Activated CD4-positive, alpha-beta T cell treated with anti-CD3 and anti-CD28 coated beads for 1 hour (primary cell): ENCODE measurements around the gene NUMBL.
A peak's percentile ranks its signal among the peaks of the same experiment; 100 is the strongest.

Experiments used
- DNase-seq: peaks from one replicate; pipeline ENCODE4 v3.0.0-alpha.2; 2020

NUMBL gene

DNA sequence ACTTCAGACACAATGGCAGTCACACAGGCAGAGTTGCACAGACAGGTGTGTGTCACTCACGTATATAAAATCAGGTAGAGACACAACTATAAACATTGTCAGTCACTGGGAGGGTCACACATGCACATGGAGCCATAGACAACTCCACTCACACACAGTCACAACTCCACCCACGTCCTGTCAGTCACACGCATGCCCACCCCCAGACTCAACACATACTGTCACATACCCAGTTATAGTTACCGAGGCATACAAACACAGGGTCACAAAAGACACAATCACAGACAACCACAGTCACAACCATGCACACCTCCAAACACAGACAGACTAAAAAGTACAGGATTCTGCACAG lies 1.5 kb downstream of the NUMBL start:
- DNase-seq: no peak

GRCh38 chr19:40688309-40688708 lies 2.1 kb downstream of the NUMBL start:
- DNase-seq: no peak

- DNase-seq: no peak
Observed at GRCh38 chr19:40687525-40688016, 2.9 kb downstream of the NUMBL start.

DNA sequence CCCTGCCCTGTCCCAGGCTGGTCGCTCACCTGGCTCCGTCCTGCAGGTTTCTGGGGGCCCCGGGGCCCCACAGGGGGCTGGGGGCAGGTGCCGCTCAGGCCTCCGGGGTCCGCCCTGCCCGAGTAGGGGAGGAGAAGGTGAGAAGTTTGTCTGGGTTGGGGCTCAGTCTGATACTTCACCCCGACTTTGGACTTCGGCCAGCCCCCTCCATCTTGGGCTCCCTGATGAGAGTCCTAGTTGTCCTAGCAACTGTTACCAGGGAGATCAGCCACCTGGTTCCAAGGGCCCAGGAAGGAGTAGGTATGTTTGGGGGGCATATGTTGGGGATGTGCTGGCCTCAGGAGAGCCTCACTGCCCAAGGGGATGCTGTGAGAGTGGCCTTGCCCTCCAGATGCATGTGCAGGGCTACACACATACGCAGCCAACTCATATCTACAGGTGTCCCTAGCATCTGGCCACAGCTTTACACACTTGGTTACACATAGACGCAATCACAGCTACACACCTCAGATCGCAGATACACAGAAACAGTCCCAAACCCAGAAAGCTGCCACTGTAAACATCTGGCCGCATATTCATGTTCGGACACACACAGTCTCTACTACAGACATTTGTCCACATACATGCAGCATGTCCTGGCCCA lies 3.4 kb downstream of the NUMBL start:
- no peak for DNase-seq

DNA sequence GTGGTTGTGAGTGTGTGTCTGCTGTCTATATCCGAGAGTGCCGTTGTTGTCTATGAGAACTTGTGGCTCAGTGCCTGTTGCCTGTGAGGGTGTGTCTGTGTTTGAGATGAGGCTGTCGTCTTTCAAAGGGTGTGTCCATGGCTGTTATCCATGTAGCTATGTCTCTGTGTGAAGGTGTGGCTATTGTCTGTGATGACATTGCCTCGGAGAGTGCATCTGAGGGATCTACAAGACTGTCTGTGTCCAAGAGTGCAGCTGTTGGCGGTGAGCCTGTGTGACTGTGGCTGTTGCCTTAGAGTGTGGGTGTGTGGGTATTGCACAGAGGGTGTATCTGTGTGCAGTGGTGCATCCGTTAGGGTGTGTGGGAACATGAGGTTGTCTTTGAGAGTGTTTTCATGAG lies 4.9 kb downstream of the NUMBL start:
- DNase-seq: no peak

GRCh38 chr19:40685016-40685526 lies 5.4 kb downstream of the NUMBL start:
- DNase-seq: no peak

- DNase-seq: no peak
Observed at GRCh38 chr19:40684280-40684679, 6.2 kb downstream of the NUMBL start.

DNA sequence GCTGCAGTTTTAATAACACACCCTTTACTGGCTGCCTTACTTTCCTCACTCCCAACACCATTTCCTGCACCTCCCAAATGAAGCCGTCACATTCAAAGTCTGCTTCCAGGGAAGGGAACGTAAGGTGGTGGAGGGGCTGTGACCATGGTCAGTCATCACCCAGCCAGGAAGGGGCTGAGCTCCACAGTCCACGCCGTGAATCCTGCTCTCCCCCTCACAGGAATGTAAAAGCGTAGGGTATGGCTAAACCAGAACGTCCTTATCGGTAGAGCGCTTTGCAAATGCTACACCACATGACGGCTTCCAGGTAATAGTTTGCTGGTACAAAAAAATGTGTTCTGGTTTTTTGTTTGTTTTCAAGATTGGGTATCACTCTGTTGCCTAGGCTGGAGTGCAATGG lies 7.0 kb downstream of the NUMBL start:
- no peak for DNase-seq

- no peak for DNase-seq
Observed at GRCh38 chr19:40682431-40682964, 8.0 kb downstream of the NUMBL start.

GRCh38 chr19:40681039-40681438 lies 9.4 kb downstream of the NUMBL start:
- no peak for DNase-seq

GRCh38 chr19:40677156-40677555 lies 13.3 kb downstream of the NUMBL start:
- no peak for DNase-seq

- DNase-seq: no peak
Observed at GRCh38 chr19:40674291-40674690, 16.2 kb downstream of the NUMBL start.

DNA sequence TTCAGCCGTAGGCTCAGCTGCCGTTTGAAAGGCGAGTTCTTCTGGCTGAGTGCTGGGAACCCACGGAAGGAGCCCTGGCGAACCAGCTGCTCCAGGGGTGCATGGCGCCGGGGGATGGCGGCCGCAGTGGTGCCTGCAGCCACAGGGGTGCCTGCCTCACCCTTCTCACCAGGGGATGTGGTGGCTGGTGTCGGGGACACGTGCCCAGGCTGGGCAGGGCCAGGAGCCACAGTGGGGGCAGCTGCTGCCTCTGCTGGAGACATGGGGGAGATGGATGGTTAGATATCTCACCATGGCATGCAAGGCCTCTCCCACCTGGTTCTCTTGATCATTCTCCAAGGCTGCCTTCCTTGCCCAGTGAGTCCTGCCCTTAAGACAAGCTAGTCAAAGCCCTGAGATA lies 17.1 kb downstream of the NUMBL start:
- no peak for DNase-seq

GRCh38 chr19:40672573-40673299 lies 17.7 kb downstream of the NUMBL start:
- DNase-seq: no peak

GRCh38 chr19:40672038-40672437 lies 18.4 kb downstream of the NUMBL start:
- no peak for DNase-seq

DNA sequence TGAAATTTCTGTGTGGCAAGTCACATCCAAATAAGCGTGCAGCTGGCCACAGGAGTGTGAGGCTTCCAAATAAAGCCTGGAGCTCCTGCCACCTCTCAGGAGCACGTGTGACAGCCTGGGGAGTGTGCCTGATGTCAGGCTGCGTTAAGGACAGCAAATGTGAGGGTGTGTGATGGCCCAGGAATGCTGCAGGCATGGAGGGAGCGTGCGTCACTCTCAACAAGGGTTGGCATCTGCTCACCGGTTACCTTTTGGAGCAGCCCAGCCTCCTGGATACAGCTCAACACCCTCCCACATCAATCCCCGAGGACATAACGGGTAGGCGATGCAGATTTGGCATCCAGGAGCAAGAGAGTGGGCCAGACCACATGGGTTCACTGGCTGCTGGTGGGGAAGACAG lies 19.0 kb downstream of the NUMBL start:
- DNase-seq: no peak

DNA sequence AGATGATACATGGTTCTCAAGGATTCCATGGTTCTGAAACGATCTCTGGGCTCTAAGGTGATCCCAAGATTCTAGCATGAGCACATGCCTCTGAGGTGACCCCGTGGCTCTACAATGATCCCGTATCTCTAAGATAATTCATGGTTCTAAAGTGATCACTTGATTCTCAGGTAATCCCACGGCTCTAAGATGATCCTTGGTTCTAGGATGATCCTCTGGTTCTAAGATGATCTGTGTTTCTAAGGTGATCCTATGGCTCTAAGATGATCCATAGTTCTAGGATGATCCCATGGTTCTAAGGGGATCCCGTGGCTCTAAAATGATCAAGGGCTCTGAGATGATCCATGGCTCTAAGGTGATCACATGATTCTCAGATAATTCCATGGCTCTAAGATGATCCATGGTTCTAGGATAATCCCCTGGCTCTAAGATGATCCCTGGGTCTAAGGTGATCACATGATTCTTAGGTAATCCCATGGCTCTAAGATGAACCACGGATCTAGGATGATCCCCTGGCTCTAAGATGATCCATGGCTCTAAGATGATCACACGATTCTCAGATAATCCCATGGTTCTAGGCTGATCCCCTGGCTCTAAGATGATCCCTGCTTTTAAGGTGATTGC lies 21.3 kb downstream of the NUMBL start:
- DNase-seq: no peak

DNA sequence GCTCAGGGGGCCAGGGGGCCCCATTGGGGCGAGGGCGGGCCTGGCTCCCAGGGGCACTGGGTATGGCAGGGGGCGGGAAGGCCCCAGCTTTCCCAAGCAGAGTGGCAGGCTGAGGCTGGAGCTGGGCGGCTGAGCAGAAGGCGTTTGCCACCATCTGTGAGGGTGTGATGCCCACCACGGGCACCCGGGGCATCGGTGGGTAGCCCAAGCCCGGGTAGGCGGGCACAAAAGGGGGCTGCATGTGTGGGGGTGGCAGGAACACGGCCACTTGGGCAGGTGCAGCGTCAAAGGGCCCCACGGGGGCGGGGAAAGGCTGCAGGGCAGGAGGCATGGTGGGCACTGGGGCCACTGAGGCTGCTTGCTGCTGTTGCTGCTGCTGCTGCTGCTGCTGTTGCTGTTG lies 22.8 kb downstream of the NUMBL start:
- DNase-seq: no peak

DNA sequence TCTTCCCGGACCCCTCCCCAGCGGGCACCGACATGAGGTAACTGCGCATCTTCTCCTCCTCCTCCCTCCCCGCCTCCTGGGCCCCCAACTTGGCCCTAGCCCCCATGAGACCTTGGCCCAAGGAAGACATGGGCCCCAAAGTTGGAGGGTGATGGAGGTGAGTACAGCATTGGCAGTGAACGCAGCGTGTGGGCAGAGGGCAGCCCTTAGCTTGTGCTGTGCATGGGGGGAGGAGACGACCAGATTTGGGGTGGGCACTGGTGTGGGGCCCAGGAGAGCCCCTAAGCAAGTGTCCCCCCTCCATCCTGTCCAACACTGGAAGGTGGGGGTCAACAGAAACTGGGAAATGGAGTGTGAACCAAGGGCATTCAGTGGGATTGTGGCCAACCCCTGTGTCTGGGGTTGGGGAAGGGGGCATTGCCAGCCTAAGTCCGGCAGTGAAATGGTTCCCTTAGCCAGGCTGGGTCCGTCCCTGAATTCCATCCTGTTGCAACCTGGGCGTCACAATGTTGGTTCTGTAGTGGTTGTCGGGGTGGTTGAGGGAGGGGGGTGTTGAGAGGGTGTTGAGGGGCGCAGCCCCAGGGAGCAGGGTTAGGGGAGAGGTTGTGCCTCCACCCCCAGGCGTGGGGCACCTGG lies 23.5 kb downstream of the NUMBL start:
- DNase-seq: no peak

GRCh38 chr19:40663695-40664692 lies 26.5 kb downstream of the NUMBL start:
- DNase-seq: no peak

DNA sequence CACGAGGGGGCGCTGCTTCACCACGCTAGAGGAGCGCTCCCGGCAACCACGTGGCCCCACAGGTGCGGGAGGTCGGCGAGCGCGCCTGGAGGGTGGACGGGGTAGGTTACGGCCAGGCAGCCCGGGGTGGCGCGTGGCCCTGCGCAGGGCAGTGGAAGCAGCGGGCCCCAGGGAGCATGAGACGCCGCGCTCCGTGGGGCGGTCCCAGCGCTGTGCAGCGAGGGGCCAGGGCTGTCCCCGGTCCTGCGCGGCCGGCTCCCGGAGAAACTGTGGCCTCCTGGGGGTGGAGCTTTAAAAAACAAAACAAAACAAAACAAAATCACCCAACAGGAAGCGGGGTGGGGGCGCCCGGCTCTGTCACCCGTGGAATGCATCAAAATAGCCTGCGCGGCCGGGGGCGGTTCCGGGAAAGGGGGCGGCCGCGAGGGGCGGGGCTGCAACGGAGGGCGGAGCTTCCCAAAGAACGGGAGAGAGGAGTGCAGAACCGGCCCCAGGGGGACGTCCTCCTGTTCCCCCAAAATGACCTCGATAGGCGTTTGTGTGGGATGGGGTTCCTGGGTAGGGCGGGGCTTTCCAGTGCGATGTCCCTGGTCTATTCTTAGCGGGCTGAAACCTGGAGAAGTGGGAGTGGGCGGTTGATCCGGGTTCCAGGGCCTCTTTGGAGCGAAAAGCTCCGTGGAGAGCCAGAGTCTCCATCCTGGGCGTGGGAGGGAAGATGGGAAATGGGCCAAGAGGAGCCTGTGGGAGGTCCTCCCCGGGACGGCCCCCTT lies 27.3 kb downstream of the NUMBL start:
- DNase-seq: peak; percentile 90
